ENCODE measurements around the gene THADA. TPM values are rescaled to one million over a fixed set of nuclear protein-coding genes. Genes with fewer than 3 reads are reported as not detected.

Gene THADA
- total RNA-seq, 1 donor, result 33.2 TPM

- TF ChIP-seq CTCF (IDR thresholded peaks at IDR 0.05; ENCODE audit: insufficient read depth, low read depth, low read length), result no peak
- DNase-seq (ENCODE audit: low read depth), result no peak
- H3K4me3 ChIP-seq (ENCODE audit: low read depth, low read length), result no peak overlapping the region
Measured at GRCh38 chr2:43258547-43259156, 337.2 kb downstream of the THADA start.

GRCh38 chr2:43255296-43255910 lies 340.4 kb downstream of the THADA start:
- no peak for TF ChIP-seq CTCF (IDR thresholded peaks at IDR 0.05; ENCODE audit: insufficient read depth, low read depth, low read length)
- no peak for DNase-seq (ENCODE audit: low read depth)
- no peak overlapping the region for H3K4me3 ChIP-seq (ENCODE audit: low read depth, low read length)

GRCh38 chr2:43254331-43254730 lies 341.5 kb downstream of the THADA start:
- no peak for TF ChIP-seq CTCF (IDR thresholded peaks at IDR 0.05; ENCODE audit: insufficient read depth, low read depth, low read length)
- no peak overlapping the region for H3K4me3 ChIP-seq (ENCODE audit: low read depth, low read length)
- DNase-seq (ENCODE audit: low read depth), result no peak

GRCh38 chr2:43251171-43251731 lies 344.6 kb downstream of the THADA start:
- peak; percentile 83 for DNase-seq (ENCODE audit: low read depth)
- TF ChIP-seq CTCF (IDR thresholded peaks at IDR 0.05; ENCODE audit: insufficient read depth, low read depth, low read length), result no peak
- no peak overlapping the region for H3K4me3 ChIP-seq (ENCODE audit: low read depth, low read length)

- no peak overlapping the region for H3K4me3 ChIP-seq (ENCODE audit: low read depth, low read length)
- no peak for DNase-seq (ENCODE audit: low read depth)
- no peak for TF ChIP-seq CTCF (IDR thresholded peaks at IDR 0.05; ENCODE audit: insufficient read depth, low read depth, low read length)
Measured at GRCh38 chr2:43250015-43250414, 345.8 kb downstream of the THADA start.

- TF ChIP-seq CTCF (IDR thresholded peaks at IDR 0.05; ENCODE audit: insufficient read depth, low read depth, low read length), result no peak
- no peak overlapping the region for H3K4me3 ChIP-seq (ENCODE audit: low read depth, low read length)
- no peak for DNase-seq (ENCODE audit: low read depth)
Measured at GRCh38 chr2:43248621-43249020, 347.2 kb downstream of the THADA start.

Data from fibroblast of villous mesenchyme (primary cell).